Hepatocyte (in vitro differentiated cells): ENCODE data around the gene LIPA.

ENCODE experiments used
- CTCF ChIP-seq: fragments of 200-600 bp; sonication (generic); IDR thresholded peaks from 2 replicates; pipeline ENCODE4 v1.5.1; 2016; ENCODE audit warnings: antibody characterized with exemption, mild to moderate bottlenecking; ENCODE audit not compliant: poor library complexity
- EZH2 ChIP-seq: fragments of 200-600 bp; sonication (generic); IDR thresholded peaks from 2 replicates; pipeline ENCODE4 v1.6.1; 2016; ENCODE audit warnings: antibody characterized with exemption, mild to moderate bottlenecking, borderline replicate concordance

GRCh38 chr10:89224739-89225443, 26.7 kb downstream of the LIPA start:
- TF ChIP-seq EZH2 (no peak), CTCF (peak; percentile 40)
